Measurements from ENCODE around the gene VPS52. TPM values are rescaled to one million over a fixed set of nuclear protein-coding genes. Genes with fewer than 3 reads are reported as not detected.
"Not testable (repeated sequence)": the region's sequence is repeated elsewhere in the genome, so short reads cannot be mapped to it uniquely, and the experiment has no call there.

The VPS52 gene
- total RNA-seq, 1 donor from 2014 or later: 47.5 TPM

DNA sequence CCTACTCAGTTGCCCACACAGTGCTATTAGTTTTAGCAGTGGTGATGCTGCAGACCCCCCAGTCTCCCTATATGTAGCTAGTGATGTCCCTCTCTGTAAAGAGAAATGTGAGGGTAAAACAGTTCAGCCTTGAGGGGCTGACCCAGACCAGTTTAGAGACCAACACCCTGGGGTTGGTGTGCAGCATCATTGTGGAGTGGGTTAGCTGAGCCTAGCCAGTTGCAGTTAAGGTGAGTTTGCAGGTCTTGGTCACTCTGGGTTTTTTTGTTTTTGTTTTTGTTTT is 4.8 kb upstream of the VPS52 start:
- H3K4me1 ChIP-seq: peaks cover 52% of the 10 kb centered on the region
- no peaks in the 10 kb centered on the region for H3K27me3 ChIP-seq

GRCh38 chr6:33275795-33276580 is 4.3 kb upstream of the VPS52 start:
- peak overlapping the region; percentile 93 for H3K27ac ChIP-seq
- peak overlapping the region; percentile 80 for H3K4me3 ChIP-seq
- ATAC-seq; H3K27me3 ChIP-seq; intact Hi-C loops (cut with DNase I); DNase-seq; H3K9me3 ChIP-seq: not testable (repeated sequence)
- peaks cover 51% of the 10 kb centered on the region for H3K36me3 ChIP-seq
- peaks cover 53% of the 10 kb centered on the region for H3K4me1 ChIP-seq

More for the DNA sequence above, 4.8 kb upstream of the VPS52 start:
- ATAC-seq: no peak
- peaks cover 51% of the 10 kb centered on the region for H3K36me3 ChIP-seq
- no peak for TF ChIP-seq CTCF (IDR thresholded peaks at IDR 0.05)
- intact Hi-C loops (cut with DNase I): no loop called here
- DNase-seq: no peak
- peak overlapping the region; percentile 93 for H3K27ac ChIP-seq
- no peaks in the 10 kb centered on the region for H3K9me3 ChIP-seq
- peak overlapping the region; percentile 80 for H3K4me3 ChIP-seq

GRCh38 chr6:33273924-33274902 is 2.5 kb upstream of the VPS52 start:
- no peak overlapping the region for H3K4me3 ChIP-seq

GRCh38 chr6:33273129-33273923 is 1.6 kb upstream of the VPS52 start:
- Histone ChIP-seq H3K4me3 (peak overlapping the region; percentile 75), H3K4me1 (peaks cover 62% of the 10 kb centered on the region), H3K27me3 (no peaks in the 10 kb centered on the region), H3K9me3 (no peaks in the 10 kb centered on the region), H3K36me3 (peaks cover 47% of the 10 kb centered on the region), H3K27ac (peak overlapping the region; percentile 93)
- DNase-seq (no peak), ATAC-seq (no peak)
- TF ChIP-seq CTCF (IDR thresholded peaks at IDR 0.05): no peak
- intact Hi-C loops (cut with DNase I): no loop called here

More at GRCh38 chr6:33273924-33274902, 2.5 kb upstream of the VPS52 start:
- Histone ChIP-seq H3K27me3 (no peaks in the 10 kb centered on the region), H3K27ac (no peak overlapping the region), H3K9me3 (no peaks in the 10 kb centered on the region), H3K4me1 (peaks cover 62% of the 10 kb centered on the region), H3K36me3 (peaks cover 41% of the 10 kb centered on the region)
- ATAC-seq: no peak
- TF ChIP-seq CTCF (IDR thresholded peaks at IDR 0.05): no peak
- intact Hi-C loops (cut with DNase I): no loop called here
- DNase-seq: no peak

GRCh38 chr6:33272275-33273128 is 826 bp upstream of the VPS52 start:
- H3K4me1 ChIP-seq: peaks cover 54% of the 10 kb centered on the region
- DNase-seq (no peak), ATAC-seq (peak; percentile 6)
- intact Hi-C loops (cut with DNase I): no loop called here
- H3K27me3 ChIP-seq: no peaks in the 10 kb centered on the region
- TF ChIP-seq CTCF (IDR thresholded peaks at IDR 0.05): no peak
- peaks cover 55% of the 10 kb centered on the region for H3K36me3 ChIP-seq
- H3K27ac ChIP-seq: peak overlapping the region; percentile 93
- no peaks in the 10 kb centered on the region for H3K9me3 ChIP-seq
- H3K4me3 ChIP-seq: peak overlapping the region; percentile 75
